Measurements from ENCODE around the gene TCF7L2. TPM values are rescaled to one million over a fixed set of nuclear protein-coding genes. Genes with fewer than 3 reads are reported as not detected.

Gene TCF7L2
- total and polyA plus RNA-seq, 9 of the 15 experiments (the other 6 are each of a cell fraction or from before 2014, with no cell fraction given) = 0.32 to 2.8 (median 0.92) TPM

DNA sequence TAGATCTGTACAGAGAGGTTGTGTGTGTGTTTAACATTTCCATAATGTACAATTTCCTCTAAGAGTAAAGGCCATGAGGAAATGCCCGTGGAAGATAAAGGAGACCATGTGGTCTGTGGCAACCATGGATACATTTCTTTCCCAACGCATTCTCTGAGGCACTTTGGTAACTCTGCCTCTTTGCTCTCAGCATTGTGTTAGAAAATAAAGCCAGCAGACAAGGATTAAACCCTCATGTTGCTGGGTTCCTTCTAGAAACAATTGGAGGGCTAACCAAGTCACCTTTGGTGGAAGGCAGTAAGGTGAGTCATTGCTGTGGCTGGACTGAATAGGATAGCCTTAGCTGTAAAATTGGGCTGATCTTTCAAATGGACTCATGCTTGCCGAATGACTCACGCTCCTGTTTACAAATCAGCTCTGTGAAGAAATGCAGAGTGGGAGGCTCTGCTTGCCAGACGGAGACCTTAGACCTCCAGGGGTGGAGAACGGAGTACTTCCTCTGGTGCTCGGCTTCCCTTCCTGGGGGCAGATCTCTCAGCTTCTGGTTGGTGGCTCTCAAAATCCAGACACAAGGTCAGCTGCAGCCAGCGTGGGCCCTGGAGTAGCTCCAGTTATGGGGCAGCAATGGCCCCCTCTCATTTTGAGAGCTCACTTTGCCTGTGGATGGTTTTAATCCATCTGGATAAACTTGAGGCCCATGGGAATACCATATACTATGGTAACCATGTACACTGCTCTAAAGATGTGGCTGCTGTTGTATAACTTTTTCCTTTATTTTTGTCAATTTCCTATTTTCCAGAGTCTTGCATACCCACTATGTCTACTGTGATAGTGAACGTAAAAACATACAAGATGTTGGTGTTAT lies 137.3 kb downstream of the TCF7L2 start (continued):
- TF ChIP-seq NR0B1 (IDR thresholded peaks at IDR 0.05; ENCODE audit: partially characterized antibody) (no peak), EP400 (IDR thresholded peaks at IDR 0.05) (peak; percentile 33; the same call in 1 of the 2 replicates), PHF21A (IDR thresholded peaks at IDR 0.05; ENCODE audit: borderline replicate concordance, low read depth) (0 out of 2 replicates have a peak, but pooled peaks have one; percentile 22), U2AF2 (optimal IDR thresholded peaks at IDR 0.05; ENCODE audit: low read depth, low read length) (no peak), MAZ (CRISPR knock-in tag; conservative IDR thresholded peaks at IDR 0.05 in 1 of 2, IDR thresholded peaks at IDR 0.05 in 1 of 2) (peak in 1 of 2 experiments; percentile 42; a peak in 1 of 4 replicates), NFRKB (IDR thresholded peaks at IDR 0.05; ENCODE audit: low read depth) (no peak), ZNF830 (CRISPR knock-in tag; IDR thresholded peaks at IDR 0.05) (no peak), ZKSCAN3 (CRISPR knock-in tag; IDR thresholded peaks at IDR 0.05) (peak; percentile 85), ZBTB40 (IDR thresholded peaks at IDR 0.05) (peak; percentile 46; the same call in 1 of the 2 replicates), ZBTB40 (CRISPR knock-in tag; IDR thresholded peaks at IDR 0.05) (no peak), EP300 (IDR thresholded peaks at IDR 0.05; ENCODE audit: low read length) (peak; percentile 48; the same call in 1 of the 2 replicates), HDAC6 (IDR thresholded peaks at IDR 0.05; ENCODE audit: low read depth, low read length) (no peak), CSDE1 (IDR thresholded peaks at IDR 0.05) (no peak), FOS (IDR thresholded peaks at IDR 0.05; ENCODE audit: extremely low read depth, insufficient read length) (peak; percentile 69), NRF1 (conservative IDR thresholded peaks at IDR 0.05 in 1 of 2, IDR thresholded peaks at IDR 0.05 in 1 of 2) (0 out of 4 replicates have a peak, but pooled peaks of 1 of the 2 experiments have one; percentile 12), CTBP1 (IDR thresholded peaks at IDR 0.05; ENCODE audit: borderline replicate concordance) (peak; percentile 38; the same call in 1 of the 2 replicates), NEUROD1 (IDR thresholded peaks at IDR 0.05; ENCODE audit: borderline replicate concordance, low read depth, low read length, partially characterized antibody) (peak; percentile 45), NR2C1 (IDR thresholded peaks at IDR 0.05) (peak; percentile 64), NR2C1 (tag; IDR thresholded peaks at IDR 0.05) (peak; percentile 82)
